22Rv1 (cell line): ENCODE measurements around the gene SH3RF3.

Source experiments
- H3K27ac ChIP-seq: fragments of 450-650 bp; 2 replicates; pipeline ENCODE4 v1.5.1; 2017
- CTCF ChIP-seq: fragments of 450-650 bp; IDR thresholded peaks from 2 replicates; pipeline ENCODE4 v1.5.1; 2017; ENCODE audit warnings: mild to moderate bottlenecking
- ZFX ChIP-seq: fragments of 450-650 bp; IDR thresholded peaks from 2 replicates; pipeline ENCODE4 v1.6.1; 2017; ENCODE audit warnings: antibody characterized with exemption, borderline replicate concordance

Gene SH3RF3

DNA sequence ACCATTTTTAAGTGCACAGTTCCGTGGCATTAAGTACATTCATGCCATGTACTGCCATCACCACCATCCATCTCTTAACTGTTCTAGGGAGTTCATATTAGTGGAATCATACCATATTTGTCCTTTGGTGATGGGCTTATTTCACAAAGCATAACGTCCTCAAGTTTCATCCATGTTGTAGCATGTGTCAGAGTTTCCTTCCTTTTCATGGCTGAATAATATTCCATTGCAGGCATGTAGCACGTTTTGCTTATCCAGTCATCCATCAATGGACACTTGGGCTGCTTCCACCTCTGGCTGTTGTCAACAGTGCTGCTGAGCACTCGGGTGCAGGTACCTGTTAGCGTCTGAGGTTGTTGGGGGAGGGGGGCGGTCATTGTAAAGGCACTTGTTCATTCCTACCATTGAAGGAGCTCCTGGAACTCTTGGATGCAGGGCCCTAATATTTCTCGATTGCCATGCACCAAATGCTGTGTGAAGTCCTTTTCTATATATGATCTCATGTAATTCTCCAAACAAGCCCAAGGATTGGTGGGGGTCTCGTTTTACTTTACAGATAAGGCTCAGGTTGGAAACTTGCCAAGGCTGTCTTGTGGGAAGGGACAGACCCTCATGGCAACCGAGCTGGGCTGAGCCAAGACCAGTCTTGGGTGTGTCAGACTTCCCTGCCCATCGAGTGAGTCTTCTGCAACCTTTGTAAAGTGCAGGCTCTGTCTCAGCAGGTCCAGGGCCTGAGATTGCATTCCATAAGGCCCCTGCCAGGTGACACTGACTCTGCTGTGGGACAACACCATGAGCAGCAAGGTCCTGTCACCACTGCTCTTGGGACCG, 42.9 kb upstream of the SH3RF3 start:
- no peak for TF ChIP-seq CTCF
- no peak for TF ChIP-seq ZFX
- H3K27ac ChIP-seq, result no peak overlapping the region

DNA sequence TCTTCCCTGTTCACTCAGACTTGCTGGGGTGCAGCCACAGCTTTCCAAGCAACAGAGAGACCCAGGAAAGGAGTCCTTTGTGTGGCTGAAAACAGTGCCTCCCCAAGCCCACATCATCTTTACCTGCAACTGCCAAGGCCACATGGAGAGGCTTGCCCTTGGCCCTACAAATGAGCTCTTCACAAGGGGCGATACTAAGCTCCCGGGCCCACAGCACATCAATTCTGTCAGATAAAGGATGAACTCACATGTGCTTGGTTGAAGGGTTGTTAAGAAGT, 42.3 kb upstream of the SH3RF3 start:
- TF ChIP-seq ZFX (no peak), CTCF (no peak)
- H3K27ac ChIP-seq, result no peak overlapping the region

DNA sequence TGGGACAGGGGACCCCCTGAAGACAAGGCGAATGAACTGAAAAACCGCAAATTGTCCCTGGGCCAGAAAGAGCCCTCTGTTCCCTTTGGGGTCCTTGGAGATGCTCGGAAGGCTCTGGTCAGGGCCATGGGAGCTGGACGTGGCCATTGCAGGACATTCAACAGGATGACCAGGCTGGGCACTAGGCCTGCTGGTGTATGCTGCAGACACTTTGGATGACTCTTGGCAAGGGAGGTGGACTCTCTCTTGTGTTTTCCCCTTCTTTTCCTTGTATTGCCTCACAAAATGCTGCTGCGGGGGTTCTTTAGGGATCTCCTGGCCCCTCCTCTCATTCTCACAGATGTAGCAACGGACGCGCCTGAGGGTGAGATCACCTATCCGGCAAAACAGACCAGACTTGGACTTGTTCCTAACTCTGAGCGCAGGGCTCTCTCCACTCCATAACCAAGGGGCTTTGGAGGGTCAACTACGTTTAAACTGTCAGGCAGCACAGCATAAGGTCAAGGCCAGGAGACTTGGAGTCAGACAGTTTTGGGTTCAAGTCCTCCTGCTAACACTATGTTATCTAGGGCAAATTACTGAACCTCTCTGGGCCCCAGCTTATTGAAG, 41.8 kb upstream of the SH3RF3 start:
- TF ChIP-seq CTCF (no peak), ZFX (no peak)
- H3K27ac ChIP-seq, result no peak overlapping the region

GRCh38 chr2:109089602-109090300, 39.3 kb upstream of the SH3RF3 start:
- H3K27ac ChIP-seq, result no peak overlapping the region
- no peak for TF ChIP-seq ZFX
- TF ChIP-seq CTCF, result no peak

- TF ChIP-seq CTCF (no peak), ZFX (no peak)
- H3K27ac ChIP-seq, result no peak overlapping the region
Measured at GRCh38 chr2:109091526-109091925, 37.5 kb upstream of the SH3RF3 start.

- TF ChIP-seq ZFX (no peak), CTCF (no peak)
- H3K27ac ChIP-seq, result no peak overlapping the region
Measured at GRCh38 chr2:109094144-109094543, 34.9 kb upstream of the SH3RF3 start.
